Body of pancreas (tissue), 4 donors: ENCODE data around the gene MYO1B.

Experiments used
- CTCF ChIP-seq, 7 experiments: fragments of 450-650 bp in 4 of 7; fragments of 200-600 bp in 3 of 7; sonication (generic) in 3 of 7; IDR thresholded peaks; one replicate each; pipeline ENCODE4 v1.5.1; 2016 to 2019; ENCODE audit warnings: antibody characterized with exemption in 7 of 7
- POLR2A ChIP-seq, 3 donors: fragments of 450-650 bp; IDR thresholded peaks; one replicate each; pipeline ENCODE4 v1.6.1; 2016; ENCODE audit warnings: antibody characterized with exemption in 3 of 3, mild to moderate bottlenecking in 2 of 3

GRCh38 chr2:191222952-191223351 lies 22.3 kb upstream of the MYO1B start:
- no peak for TF ChIP-seq CTCF (IDR thresholded peaks at IDR 0.05)
- TF ChIP-seq POLR2A (IDR thresholded peaks at IDR 0.05): no peak
